AG04449 (cell line): Measurements from ENCODE around the gene IL36B.

Source experiments
- CTCF ChIA-PET: fragments of 350-600 bp; formaldehyde crosslinking; extraction: SDS; loops from one replicate; lab custom pipeline; 2021; ENCODE audit warnings: antibody characterized with exemption; lab: Yijun Ruan, JAX
- POLR2A ChIA-PET: fragments of 400-600, 350-600 bp; formaldehyde crosslinking; extraction: SDS; loops from one replicate; lab custom pipeline; 2020; ENCODE audit warnings: antibody characterized with exemption, inconsistent platforms; lab: Yijun Ruan, JAX
- DNase-seq: peaks from one replicate; pipeline ENCODE4 v3.0.0-alpha.2; 2010; ENCODE audit warnings: low read depth, low spot score
- H3K4me3 ChIP-seq: 2 replicates; pipeline ENCODE4 v1.5.1; 2011; ENCODE audit warnings: low read depth, mild to moderate bottlenecking, control low read depth, low read length
- CTCF ChIP-seq: IDR thresholded peaks from one replicate; pipeline ENCODE4 v1.5.1; 2011; ENCODE audit warnings: mild to moderate bottlenecking, moderate library complexity, low read length, control low read depth, inconsistent platforms; ENCODE audit not compliant: insufficient read depth; ENCODE audit errors: missing control alignments

Gene IL36B

GRCh38 chr2:113009622-113010021 lies 43.0 kb downstream of the IL36B start:
- CTCF ChIA-PET, result interaction anchor here (1.6 kb wide), 1 partner anchor 260 kb away, joined by 3 read pairs; no protein-coding TSS in a partner anchor
- no peak for DNase-seq
- POLR2A ChIA-PET, result no interaction called here
- H3K4me3 ChIP-seq, result no peak overlapping the region
- TF ChIP-seq CTCF, result no peak

- CTCF ChIA-PET, result no interaction called here
- no peak for DNase-seq
- POLR2A ChIA-PET, result no interaction called here
- TF ChIP-seq CTCF, result no peak
- H3K4me3 ChIP-seq, result no peak overlapping the region
These were observed 45.4 kb downstream of the IL36B start for GRCh38 chr2:113007250-113007649.

- no peak within 1 kb of the TSS for H3K4me3 ChIP-seq
- ChIA-PET CTCF (no interaction called here), POLR2A (no interaction called here)
- DNase-seq, result no peak
- no peak for TF ChIP-seq CTCF
These were observed 47.6 kb downstream of the IL36B start, which contains the start of gene IL36A for GRCh38 chr2:113005030-113005509. IL36A (plus strand) TSS chr2:113005459; CDS start chr2:113005872, 413 bp downstream.

- TF ChIP-seq CTCF, result no peak
- ChIA-PET CTCF (no interaction called here), POLR2A (no interaction called here)
- H3K4me3 ChIP-seq, result no peak overlapping the region
- no peak for DNase-seq
These were observed 50.0 kb downstream of the IL36B start for GRCh38 chr2:113002677-113003076.

- DNase-seq, result no peak
- POLR2A ChIA-PET, result no interaction called here
- no peak overlapping the region for H3K4me3 ChIP-seq
- CTCF ChIA-PET, result interaction anchor here (0.6 kb wide), 1 partner anchor 464 kb away, joined by 3 read pairs; no protein-coding TSS in a partner anchor
- TF ChIP-seq CTCF, result no peak
These were observed 52.2 kb downstream of the IL36B start for GRCh38 chr2:113000436-113000835.

GRCh38 chr2:112997151-112997550 lies 55.5 kb downstream of the IL36B start:
- TF ChIP-seq CTCF, result no peak
- H3K4me3 ChIP-seq, result no peak overlapping the region
- ChIA-PET CTCF (no interaction called here), POLR2A (no interaction called here)
- DNase-seq, result no peak
